ENCODE results near the gene ZNF142.

Gene ZNF142

GRCh38 chr2:218663901-218664300 is 4.5 kb upstream of the ZNF142 start:
- H3K27ac ChIP-seq, result no peak overlapping the region
- TF ChIP-seq, protein P1, sequence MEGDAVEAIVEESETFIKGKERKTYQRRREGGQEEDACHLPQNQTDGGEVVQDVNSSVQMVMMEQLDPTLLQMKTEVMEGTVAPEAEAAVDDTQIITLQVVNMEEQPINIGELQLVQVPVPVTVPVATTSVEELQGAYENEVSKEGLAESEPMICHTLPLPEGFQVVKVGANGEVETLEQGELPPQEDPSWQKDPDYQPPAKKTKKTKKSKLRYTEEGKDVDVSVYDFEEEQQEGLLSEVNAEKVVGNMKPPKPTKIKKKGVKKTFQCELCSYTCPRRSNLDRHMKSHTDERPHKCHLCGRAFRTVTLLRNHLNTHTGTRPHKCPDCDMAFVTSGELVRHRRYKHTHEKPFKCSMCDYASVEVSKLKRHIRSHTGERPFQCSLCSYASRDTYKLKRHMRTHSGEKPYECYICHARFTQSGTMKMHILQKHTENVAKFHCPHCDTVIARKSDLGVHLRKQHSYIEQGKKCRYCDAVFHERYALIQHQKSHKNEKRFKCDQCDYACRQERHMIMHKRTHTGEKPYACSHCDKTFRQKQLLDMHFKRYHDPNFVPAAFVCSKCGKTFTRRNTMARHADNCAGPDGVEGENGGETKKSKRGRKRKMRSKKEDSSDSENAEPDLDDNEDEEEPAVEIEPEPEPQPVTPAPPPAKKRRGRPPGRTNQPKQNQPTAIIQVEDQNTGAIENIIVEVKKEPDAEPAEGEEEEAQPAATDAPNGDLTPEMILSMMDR (conservative IDR thresholded peaks at IDR 0.05), result no peak

DNA sequence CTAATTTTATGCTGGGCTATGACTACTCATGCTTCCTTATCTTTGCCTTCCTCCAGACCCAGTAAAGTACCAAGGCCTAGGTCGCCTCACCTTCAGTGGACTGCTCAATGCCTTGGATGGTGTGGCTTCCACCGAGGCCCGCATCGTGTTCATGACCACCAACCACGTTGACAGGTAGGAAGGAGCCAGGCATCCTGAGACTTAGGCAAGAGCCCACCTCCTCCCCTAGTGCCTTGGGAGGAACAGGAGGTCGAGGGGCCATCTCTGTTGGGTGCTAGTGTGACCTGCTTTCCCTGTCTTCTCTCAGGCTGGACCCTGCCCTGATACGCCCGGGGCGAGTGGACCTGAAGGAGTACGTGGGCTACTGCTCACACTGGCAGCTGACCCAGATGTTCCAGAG is 3.4 kb upstream of the ZNF142 start:
- no peak overlapping the region for H3K27ac ChIP-seq
- TF ChIP-seq, protein P1 (conservative IDR thresholded peaks at IDR 0.05), result no peak

- H3K27ac ChIP-seq, result no peak overlapping the region
- TF ChIP-seq, protein P1 (conservative IDR thresholded peaks at IDR 0.05), result no peak
Measured at GRCh38 chr2:218662377-218662776, 3.0 kb upstream of the ZNF142 start.

DNA sequence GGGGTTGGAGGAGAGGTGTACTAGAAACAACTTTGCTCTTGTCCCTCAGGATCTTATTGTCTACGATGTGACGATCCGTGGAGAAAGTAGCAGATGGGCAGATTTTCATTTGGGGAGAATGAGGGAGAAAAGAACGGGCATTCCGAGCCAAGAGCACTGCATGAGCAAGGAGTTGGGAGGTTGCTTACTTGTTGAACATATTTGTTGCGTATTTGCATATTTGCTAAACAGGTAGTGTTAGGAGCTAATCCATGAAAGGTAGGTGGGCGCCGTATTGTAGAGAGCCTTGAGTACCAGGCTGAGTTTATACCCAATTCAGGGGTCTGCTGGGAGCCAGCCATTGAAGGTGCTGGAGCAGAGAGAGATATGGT is 550 bp upstream of the ZNF142 start:
- peak overlapping the region; percentile 76 for H3K27ac ChIP-seq
- TF ChIP-seq, protein P1 (conservative IDR thresholded peaks at IDR 0.05), result no peak

- TF ChIP-seq, protein P1 (conservative IDR thresholded peaks at IDR 0.05), result peak; percentile 69
- H3K27ac ChIP-seq, result peak overlapping the region; percentile 76
Measured at GRCh38 chr2:218658671-218659257, 659 bp downstream of the ZNF142 start.

DNA sequence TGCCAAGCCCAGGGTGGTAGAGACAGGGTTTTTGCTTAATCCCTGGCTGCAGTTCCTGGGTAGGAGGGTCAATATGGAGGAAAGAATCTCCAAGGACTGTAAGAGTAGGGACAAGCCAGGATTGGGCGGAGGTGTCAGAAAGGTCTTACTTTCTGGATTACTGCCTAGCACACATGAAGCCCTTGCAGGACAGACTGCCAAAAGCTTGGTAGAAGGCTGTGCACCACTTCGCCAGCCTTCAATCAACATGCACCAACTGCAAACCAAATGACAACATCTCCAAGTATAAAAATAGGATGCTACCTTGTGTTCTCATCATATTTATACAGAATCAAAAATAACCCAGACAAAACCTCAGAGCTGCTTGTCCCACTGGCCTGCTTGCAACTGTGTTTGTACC is 3.7 kb downstream of the ZNF142 start:
- no peak overlapping the region for H3K27ac ChIP-seq
- TF ChIP-seq, protein P1 (conservative IDR thresholded peaks at IDR 0.05), result no peak

DNA sequence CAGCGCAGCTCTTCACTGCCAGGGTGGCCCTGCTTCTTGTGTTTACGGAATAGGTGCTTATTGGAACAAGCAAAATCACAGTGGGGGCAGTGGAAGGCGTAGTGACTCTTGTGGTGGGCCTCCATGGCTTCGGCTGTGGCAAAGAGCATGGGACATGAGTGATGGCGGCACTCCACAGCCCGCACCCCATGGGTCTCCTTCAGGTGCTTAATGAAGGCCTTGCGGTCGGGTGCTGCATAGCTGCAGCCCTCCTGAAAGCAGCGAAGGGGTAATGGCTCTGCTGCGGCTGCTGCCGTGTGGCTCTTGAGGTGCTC is 10.7 kb downstream of the ZNF142 start:
- no peak overlapping the region for H3K27ac ChIP-seq
- TF ChIP-seq, protein P1 (conservative IDR thresholded peaks at IDR 0.05), result peak; percentile 47

Data from VCaP (cell line).